Uterus (tissue), 2 donors: ENCODE measurements around the gene FAM53B.
"Not testable (repeated sequence)": the region's sequence is repeated elsewhere in the genome, so short reads cannot be mapped to it uniquely, and the experiment has no call there.

Experiments
- CTCF ChIP-seq, 4 experiments: fragments of 200-600 bp in 2 of 4; fragments of 450-650 bp in 2 of 4; sonication (generic) in 2 of 4; IDR thresholded peaks; one replicate each; pipeline ENCODE4 v1.5.1; 2016 to 2019; ENCODE audit warnings: antibody characterized with exemption in 4 of 4, mild to moderate bottlenecking in 2 of 4, moderate library complexity in 1 of 4
- POLR2A ChIP-seq, 2 donors: fragments of 450-650 bp; IDR thresholded peaks; one replicate each; pipeline ENCODE4 v1.6.1; 2016; ENCODE audit warnings: antibody characterized with exemption in 2 of 2, mild to moderate bottlenecking in 1 of 2, moderate library complexity in 1 of 2

- TF ChIP-seq CTCF, POLR2A (IDR thresholded peaks at IDR 0.05): not testable (repeated sequence)
These were observed 133.3 kb downstream of the FAM53B start for GRCh38 chr10:124610851-124611250.
